ENCODE measurements around the gene FALEC.
"Not testable (repeated sequence)": the region's sequence is repeated elsewhere in the genome, so short reads cannot be mapped to it uniquely, and the experiment has no call there.

Gene FALEC

DNA sequence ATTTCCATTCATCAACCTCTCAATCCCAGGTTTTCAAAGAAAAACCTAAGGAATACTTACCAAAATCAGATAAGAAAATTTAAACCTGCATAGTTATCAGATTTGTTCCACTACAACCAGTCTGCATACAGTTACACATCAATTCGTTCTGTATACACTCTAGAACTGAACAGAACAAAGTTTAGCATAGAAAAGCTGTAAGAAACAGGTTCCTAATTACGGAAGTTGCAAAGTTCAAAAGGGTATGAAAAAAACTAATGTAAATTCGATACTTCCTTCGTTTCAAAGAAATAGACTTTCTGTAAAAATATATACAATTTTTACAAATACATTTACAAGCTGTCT lies 60.8 kb downstream of the FALEC start:
- DNase-seq = no peak

DNA sequence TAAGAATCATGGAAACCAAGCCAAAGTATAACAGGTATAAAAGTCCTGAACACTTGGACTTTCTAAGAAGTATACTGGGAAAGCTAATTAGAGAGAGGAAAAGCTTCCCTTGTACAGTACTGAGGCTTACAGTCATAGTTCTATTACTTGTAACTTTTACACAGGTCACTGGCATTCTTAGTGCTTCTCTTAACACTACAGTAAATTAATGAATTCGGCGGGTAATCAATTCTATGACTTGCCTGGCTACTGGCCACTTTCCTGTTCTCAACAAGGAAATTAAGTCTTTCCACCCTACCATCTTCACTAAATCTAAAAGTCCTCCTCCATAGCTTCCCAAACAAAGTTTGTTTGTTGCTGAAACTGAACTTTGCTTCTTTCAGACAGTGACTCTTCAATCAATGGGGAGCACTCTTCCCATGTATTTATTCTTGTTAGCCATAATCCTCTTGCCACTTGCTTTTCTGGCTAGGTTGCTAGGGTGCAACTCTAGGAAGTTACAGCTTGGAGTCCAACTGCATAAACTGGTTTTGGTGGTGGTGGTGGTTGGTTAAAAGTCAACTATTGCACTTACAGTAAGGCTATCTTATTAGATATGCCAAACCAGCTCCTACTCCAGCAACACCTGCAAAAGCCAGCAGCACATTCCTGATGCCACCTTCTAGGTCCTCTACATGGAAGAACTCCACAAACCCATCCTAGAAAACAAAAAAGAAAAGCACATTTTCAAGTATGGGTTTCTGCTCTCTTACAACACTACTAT lies 61.4 kb downstream of the FALEC start:
- peak; percentile 29 for DNase-seq

DNA sequence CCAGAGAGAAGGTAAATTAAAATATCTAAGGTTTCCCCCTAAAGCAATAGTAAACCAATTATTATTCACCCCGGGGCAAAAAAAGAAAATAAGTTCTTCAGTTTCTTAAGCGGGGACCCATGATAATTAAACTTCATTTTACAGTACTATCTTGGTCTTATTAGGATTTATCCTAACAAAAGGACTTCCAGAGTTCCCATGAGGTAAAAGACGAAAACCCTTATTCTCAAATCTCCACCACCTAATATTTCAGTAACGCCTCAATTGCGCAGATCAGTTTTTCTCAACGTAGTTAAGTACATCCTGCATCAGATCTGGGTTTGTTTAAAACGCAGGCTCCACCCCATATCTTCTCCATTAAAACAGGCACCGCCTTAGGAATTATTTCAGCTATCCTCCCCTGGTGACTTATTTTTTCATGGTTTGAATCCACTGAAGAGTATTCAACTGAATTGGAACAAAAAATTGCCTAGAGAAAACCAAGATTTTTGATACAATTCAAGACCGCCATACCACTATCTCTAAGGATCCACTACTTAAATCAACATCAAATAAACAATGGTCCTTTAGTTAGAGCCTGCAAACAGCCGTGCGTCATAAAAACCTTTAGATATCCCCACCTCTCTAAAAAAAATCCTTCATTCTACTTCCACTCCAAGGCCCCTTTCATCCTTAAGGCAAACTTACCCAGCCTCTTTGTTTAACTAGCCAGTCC lies 62.2 kb downstream of the FALEC start:
- peak; percentile 49 for DNase-seq

DNA sequence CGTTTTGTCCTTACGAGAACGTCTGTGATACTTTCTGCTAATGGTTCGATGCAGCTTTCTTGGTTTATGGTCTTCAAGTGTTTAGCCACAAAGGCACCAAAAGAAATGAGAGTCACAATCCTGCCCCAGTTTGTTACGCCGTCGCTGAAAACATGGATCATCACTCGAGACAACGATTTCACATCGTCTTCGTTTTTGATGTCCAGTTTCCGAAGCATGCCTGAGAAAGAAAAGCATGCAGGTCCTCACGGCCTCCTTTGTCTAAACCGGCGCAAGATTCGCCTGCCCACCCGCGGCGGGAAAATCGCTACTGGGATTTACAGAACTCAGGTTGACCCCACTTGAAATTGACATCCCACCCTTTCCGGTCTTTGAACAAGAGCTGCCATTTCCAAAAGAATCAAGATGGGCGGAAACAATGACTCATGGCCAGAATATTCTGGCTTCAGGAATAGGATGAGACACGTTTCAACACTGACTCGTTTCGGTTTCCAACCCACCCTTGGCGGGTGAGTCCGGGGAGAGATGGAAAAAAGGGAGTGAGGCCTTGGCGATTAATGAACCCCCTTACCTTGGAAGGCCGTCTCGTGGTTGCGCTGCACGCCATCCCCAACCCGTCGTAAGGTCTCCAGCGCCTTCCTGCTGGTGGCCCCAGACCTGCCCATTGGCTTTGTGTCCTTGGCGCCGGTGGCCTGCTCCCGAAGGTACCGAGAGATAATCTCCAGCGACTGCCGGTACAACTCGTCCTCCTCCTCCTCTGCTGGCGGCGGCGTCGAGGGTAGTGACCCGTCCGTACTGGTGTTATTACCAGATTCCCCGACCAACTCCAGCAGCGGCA lies 62.9 kb downstream of the FALEC start:
- peak; percentile 76 for DNase-seq

DNA sequence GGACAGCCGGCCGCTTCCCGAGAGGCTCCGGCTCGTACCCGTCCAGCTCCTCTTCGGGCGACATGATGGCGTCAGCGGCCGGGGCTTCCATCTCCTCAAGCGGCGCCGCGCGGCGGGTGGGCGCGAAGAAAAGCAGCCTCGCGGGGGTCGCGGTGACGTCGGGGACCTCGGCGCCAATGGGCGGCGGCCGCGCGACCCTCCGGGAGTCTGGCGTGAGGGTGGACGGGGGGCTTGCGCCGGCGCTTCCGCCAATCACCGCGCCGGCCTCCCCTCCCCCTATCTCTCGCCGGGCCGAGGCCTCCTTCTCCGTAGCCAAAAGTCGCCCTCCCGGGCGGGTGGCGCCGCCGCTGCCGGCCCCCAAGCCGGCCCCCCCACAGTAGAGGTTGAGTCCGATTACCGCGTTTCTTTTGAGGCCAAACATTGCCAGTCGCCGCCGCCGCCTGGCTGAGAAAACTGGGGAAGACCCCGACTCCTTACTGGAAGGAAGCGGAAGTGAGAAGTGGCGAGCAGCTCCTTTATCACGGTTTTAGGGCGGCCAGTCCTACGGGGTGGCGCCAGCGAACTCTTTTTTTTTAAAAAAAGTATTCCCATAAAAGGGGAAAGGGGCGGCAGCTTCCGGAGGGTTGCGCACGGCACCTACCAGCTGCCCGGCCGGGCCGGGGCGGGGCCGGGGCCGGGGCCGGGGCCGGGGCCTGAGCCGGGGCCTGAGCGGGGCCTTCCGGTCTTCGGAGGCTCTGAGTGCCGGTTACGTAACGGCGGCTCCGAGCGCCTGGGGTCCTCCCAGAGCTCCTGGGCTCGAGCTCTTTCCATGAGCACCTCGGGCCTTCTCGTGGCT lies 63.8 kb downstream of the FALEC start, which contains the start of gene MCL1:
MCL1 (minus strand) TSS at position 501 of the 835 bp plus-strand sequence; CDS start at position 421, 80 bp downstream.
- DNase-seq = peak; percentile 99

DNA sequence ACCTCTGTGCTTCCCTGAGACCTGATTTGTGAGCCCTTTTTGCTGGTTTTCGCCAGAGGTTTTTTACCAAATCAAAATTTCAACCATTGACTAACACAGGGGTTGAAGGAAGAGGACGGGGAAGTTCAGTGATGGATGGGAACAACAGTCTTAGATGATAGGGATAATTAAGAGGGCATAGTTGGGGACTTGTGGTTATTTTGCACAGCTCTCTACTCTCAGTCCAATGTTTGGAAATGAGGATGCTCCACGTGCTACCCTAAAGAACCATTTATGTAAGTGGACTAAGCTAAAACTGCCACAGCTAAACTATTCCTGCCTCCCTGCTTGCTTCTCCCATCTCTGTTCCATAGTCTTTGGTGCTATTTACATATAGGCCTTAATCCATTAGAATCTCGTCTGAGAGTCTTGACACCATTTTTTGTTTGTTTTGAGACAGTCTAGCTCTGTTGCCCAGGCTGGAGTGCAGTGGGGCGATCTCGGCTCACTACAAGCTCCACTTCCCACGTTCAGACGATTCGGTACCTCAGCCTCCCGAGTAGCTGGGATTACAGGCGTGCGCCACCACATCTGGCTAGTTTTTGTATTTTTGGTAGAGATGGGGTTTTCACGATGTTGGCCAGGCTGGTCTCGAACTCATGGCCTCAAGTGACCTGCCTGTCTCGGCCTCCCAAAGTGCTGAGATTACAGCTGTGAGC lies 64.5 kb downstream of the FALEC start:
- no peak for DNase-seq

DNA sequence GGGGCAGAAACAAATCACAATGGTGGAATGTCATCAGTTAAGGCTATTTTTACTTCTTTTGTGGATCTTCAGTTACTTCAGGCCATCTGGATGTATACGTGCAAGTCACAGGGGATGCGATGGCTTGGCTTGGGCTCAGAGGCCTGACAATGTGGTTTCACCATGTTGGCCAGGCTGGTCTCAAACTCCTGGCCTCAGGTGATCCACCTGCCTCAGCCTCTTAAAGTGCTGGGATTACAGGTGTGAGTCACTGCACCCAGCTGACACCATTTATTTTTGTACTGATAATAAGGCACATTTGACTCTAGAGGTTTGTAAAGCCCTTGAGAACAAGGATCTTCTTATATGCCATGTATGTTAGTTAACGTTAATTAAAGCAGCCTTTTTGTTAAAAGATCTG lies 65.4 kb downstream of the FALEC start:
- peak; percentile 24 for DNase-seq

DNA sequence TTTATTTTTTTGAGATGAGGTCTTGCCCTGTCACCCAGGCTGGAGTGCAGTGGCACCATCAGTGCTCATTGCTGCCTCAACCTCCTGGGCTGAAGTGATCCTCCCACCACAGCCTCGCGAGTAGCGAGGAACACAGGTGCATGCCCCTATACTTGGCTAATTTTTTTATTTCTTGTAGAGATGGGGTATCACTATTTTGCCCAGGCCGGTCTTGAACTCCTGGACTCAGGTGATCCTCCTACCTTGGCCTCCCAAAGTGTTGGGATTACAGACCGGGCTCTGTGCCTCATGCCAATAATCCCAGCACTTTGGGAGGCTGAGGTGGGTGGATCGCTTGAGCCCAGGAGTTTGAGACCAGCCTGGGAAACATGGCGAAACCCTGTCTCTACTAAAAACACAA lies 65.9 kb downstream of the FALEC start:
- DNase-seq = not testable (repeated sequence)

DNA sequence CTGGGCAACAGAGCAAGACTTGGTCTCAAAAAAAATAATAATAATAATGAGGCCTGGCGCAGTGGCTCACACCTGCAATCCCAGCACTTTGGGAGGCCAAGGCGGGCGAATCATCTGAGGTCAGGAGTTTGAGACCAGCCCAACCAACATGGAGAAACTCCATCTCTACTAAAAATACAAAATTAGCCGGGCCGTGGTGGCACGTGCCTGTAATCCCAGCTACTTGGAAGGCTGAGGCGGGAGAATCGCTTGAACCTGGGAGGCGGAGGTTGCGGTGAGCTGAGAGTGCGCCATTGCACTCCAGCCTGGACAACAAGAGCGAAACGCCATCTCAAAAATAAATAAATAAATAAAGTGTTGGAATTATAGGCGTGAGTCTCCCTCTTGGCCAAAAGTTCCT lies 66.4 kb downstream of the FALEC start:
- not testable (repeated sequence) for DNase-seq

DNA sequence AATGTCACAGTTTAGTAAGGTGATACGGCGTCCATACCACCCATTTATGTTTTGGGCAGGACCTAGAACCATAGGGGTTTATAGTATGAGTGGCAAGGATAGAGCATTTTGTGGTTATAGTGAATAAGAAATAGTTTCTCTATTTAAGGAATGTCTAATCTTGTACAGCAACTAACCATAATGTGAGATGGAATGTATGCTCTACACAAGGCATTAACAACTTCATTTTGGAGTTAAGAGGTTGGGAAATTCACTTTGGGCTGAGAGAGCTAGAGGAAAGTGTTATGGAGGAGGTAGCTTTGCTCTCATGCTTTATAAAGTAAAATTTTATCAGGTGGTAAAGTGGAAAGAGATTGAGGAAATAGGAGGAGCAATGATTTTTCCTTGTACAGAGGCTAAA lies 66.8 kb downstream of the FALEC start:
- DNase-seq = no peak

All from DMS53 (cell line).